Smooth muscle cell (in vitro differentiated cells): Measurements from ENCODE around the gene CD81. TPM values are rescaled to one million over a fixed set of nuclear protein-coding genes. Genes with fewer than 3 reads are reported as not detected.

Experiments used
- DNase-seq: peaks from one replicate; lab custom pipeline; 2025; ENCODE audit not compliant: unreplicated experiment; lab: John Stamatoyannopoulos, UW
- H2AFZ ChIP-seq: fragments of 200-600 bp; sonication (generic); 2 replicates; pipeline ENCODE4 v1.6.0; 2016; ENCODE audit warnings: antibody characterized with exemption, low read depth, mild to moderate bottlenecking
- H3F3A ChIP-seq: fragments of 200-600 bp; sonication (generic); 2 replicates; pipeline ENCODE4 v1.6.0; 2017; ENCODE audit warnings: antibody characterized with exemption, low read depth
- H3K27ac ChIP-seq: fragments of 200-600 bp; sonication (generic); 2 replicates; pipeline ENCODE4 v1.5.1; 2016; ENCODE audit warnings: low read depth, mild to moderate bottlenecking
- H3K27me3 ChIP-seq: fragments of 200-600 bp; sonication (generic); 2 replicates; pipeline ENCODE4 v1.6.1; 2016; ENCODE audit warnings: low read depth, mild to moderate bottlenecking
- H3K36me3 ChIP-seq: fragments of 200-600 bp; sonication (generic); 2 replicates; pipeline ENCODE4 v1.5.1; 2016; ENCODE audit warnings: low read depth
- H3K4me1 ChIP-seq: fragments of 200-600 bp; sonication (generic); 2 replicates; pipeline ENCODE4 v1.5.1; 2016; ENCODE audit warnings: low read depth
- H3K4me2 ChIP-seq: fragments of 200-600 bp; sonication (generic); 2 replicates; pipeline ENCODE4 v1.6.0; 2016; ENCODE audit warnings: mild to moderate bottlenecking
- H3K4me3 ChIP-seq: fragments of 200-600 bp; sonication (generic); 2 replicates; pipeline ENCODE4 v1.5.1; 2016; ENCODE audit warnings: mild to moderate bottlenecking
- H3K79me2 ChIP-seq: fragments of 200-600 bp; sonication (generic); 2 replicates; pipeline ENCODE4 v1.6.0; 2016; ENCODE audit warnings: low read depth, mild to moderate bottlenecking
- H3K9ac ChIP-seq: fragments of 200-600 bp; sonication (generic); 2 replicates; pipeline ENCODE4 v1.6.0; 2016; ENCODE audit warnings: low read depth
- H3K9me3 ChIP-seq: fragments of 200-600 bp; sonication (generic); replicated peaks from 2 replicates; pipeline ENCODE4 v1.5.1; 2016; ENCODE audit warnings: low read depth
- H4K20me1 ChIP-seq: fragments of 200-600 bp; sonication (generic); 2 replicates; pipeline ENCODE4 v1.6.0; 2016; ENCODE audit warnings: low read depth
- WGBS: methylation state at CpG from one replicate; pipeline ENCODE4 v1.1.7; 2016; ENCODE audit warnings: low lambda C conversion rate; 5-methylcytosine and 5-hydroxymethylcytosine counted together
- polyA plus RNA-seq: library from polyadenylated mRNA; unstranded; fragments of >200 nt; fragmentation: Nextera tagmentation; extraction: Ambion mirVana; gene quantifications from 2 replicates; pipeline ENCODE4 v1.2.1, GENCODE V29; 2016
- total RNA-seq: library from RNA; depleted of rRNA; stranded (reverse); fragments of >200 nt; gene quantifications from 2 replicates; pipeline ENCODE4 v1.2.3, GENCODE V29; 2014
- TF ChIP-seq, protein P1 (sequence below): fragments of 200-600 bp; sonication (generic); IDR thresholded peaks from 2 replicates; pipeline ENCODE4 v1.5.1; 2017; ENCODE audit warnings: borderline replicate concordance, mild to moderate bottlenecking, antibody characterized with exemption; ENCODE audit not compliant: insufficient read depth, poor library complexity, severe bottlenecking

Gene CD81
- total and polyA plus RNA-seq, 2 experiments from 2014 or later: 191 to 519 TPM

DNA sequence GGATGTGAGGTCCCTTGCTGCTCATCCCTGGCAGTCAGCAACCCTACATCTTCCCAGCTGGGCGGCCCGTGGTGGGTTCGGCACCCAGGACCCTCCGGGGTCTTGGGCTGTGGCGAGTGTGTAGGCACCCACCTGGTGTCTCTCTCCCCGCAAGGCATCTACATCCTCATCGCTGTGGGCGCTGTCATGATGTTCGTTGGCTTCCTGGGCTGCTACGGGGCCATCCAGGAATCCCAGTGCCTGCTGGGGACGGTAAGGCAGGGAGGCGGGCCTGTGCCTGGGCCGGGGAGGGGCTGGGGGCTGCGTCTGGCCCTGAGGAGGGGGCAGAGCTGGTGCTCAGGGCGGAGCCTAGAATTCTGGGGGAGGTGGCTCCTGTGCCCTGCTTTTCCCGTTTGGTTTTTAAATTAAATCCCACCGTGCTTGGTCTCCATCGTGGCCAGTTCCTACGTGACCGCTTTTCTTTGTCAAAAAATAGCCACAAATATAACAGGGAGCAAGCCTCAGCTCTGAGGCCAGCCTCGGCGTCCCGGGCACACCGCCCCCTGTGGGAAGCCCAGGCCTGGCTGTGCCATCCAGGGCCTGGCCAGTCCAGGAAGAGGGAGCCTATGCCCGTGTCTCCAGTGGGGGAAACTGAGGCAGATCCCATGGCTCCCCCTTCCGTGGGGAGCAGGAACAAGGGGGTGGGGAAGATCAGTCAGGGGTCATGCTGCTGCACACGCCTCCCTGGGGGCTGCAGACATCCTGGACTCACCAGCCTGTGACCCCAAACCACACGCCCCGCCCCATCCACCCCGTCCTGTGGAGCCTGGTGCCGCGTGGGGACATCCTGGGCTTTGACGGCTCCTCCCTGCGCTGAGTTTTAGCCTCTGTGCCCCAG lies 17.1 kb downstream of the CD81 start:
- H4K20me1 ChIP-seq: peaks cover 56% of the 10 kb centered on the region
- no peak overlapping the region for H3K4me2 ChIP-seq
- H3K27me3 ChIP-seq: no peaks in the 10 kb centered on the region
- H3K79me2 ChIP-seq: peaks cover 23% of the 10 kb centered on the region
- no peaks in the 10 kb centered on the region for H3K36me3 ChIP-seq
- H3K9me3 ChIP-seq: no peaks in the 10 kb centered on the region
- no peak overlapping the region for H3K9ac ChIP-seq
- no peak overlapping the region for H3K4me3 ChIP-seq
- TF ChIP-seq, protein P1, sequence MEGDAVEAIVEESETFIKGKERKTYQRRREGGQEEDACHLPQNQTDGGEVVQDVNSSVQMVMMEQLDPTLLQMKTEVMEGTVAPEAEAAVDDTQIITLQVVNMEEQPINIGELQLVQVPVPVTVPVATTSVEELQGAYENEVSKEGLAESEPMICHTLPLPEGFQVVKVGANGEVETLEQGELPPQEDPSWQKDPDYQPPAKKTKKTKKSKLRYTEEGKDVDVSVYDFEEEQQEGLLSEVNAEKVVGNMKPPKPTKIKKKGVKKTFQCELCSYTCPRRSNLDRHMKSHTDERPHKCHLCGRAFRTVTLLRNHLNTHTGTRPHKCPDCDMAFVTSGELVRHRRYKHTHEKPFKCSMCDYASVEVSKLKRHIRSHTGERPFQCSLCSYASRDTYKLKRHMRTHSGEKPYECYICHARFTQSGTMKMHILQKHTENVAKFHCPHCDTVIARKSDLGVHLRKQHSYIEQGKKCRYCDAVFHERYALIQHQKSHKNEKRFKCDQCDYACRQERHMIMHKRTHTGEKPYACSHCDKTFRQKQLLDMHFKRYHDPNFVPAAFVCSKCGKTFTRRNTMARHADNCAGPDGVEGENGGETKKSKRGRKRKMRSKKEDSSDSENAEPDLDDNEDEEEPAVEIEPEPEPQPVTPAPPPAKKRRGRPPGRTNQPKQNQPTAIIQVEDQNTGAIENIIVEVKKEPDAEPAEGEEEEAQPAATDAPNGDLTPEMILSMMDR: no peak
- peaks cover 14% of the 10 kb centered on the region for H3F3A ChIP-seq
- peaks cover 1% of the 10 kb centered on the region for H3K4me1 ChIP-seq
- no peak for DNase-seq
- no peak overlapping the region for H2AFZ ChIP-seq
- WGBS: 95% methylated on average over 26 of the region's 34 CpGs
- H3K27ac ChIP-seq: no peak overlapping the region

DNA sequence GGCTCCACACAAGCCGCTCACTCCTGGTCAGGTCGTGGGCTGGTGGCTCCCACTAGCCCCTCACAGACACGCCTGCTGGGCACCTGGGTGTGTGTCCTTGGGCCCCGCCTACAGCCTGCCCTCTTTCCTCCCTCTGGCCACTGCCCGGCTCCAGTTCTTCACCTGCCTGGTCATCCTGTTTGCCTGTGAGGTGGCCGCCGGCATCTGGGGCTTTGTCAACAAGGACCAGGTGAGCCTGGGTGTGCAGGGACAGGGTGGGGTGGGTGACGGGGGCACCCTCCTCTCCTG lies 17.7 kb downstream of the CD81 start:
- H4K20me1 ChIP-seq: peaks cover 50% of the 10 kb centered on the region
- no peak overlapping the region for H2AFZ ChIP-seq
- H3K27ac ChIP-seq: no peak overlapping the region
- H3F3A ChIP-seq: peaks cover 17% of the 10 kb centered on the region
- H3K4me1 ChIP-seq: peaks cover 7% of the 10 kb centered on the region
- no peak overlapping the region for H3K4me3 ChIP-seq
- no peaks in the 10 kb centered on the region for H3K9me3 ChIP-seq
- H3K27me3 ChIP-seq: no peaks in the 10 kb centered on the region
- TF ChIP-seq, protein P1: no peak
- no peak overlapping the region for H3K4me2 ChIP-seq
- no peak for DNase-seq
- no peaks in the 10 kb centered on the region for H3K36me3 ChIP-seq
- 90% methylated on average over 6 of the region's 8 CpGs for WGBS
- peaks cover 17% of the 10 kb centered on the region for H3K79me2 ChIP-seq
- no peak overlapping the region for H3K9ac ChIP-seq

DNA sequence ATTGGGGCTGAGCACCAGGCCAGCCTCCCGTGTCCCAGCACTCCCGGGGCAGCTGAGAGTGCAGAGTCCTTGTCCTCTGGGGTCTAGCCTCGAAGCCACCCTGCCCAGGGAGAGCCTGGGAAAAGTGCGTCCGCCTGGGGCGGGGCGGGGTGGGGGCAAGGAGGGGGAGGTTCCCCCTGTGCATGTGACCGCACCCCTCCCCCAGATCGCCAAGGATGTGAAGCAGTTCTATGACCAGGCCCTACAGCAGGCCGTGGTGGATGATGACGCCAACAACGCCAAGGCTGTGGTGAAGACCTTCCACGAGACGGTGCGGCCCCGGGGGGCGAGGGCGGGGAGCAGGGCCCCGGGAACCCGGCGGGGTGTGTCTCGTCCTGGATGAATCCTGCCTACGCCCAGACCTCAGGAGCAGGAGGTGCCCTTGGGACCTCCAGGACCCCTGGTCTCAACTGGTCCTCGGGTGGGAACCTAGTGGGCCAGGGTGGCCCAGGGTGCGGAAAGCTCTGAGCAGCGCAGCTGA lies 18.2 kb downstream of the CD81 start:
- Histone ChIP-seq H3F3A (peaks cover 17% of the 10 kb centered on the region), H3K79me2 (peaks cover 12% of the 10 kb centered on the region)

More for the DNA sequence above, 18.2 kb downstream of the CD81 start:
- TF ChIP-seq, protein P1: no peak
- 97% methylated on average over 25 of the region's 26 CpGs for WGBS
- no peak overlapping the region for H3K4me3 ChIP-seq
- no peak overlapping the region for H2AFZ ChIP-seq
- H3K36me3 ChIP-seq: no peaks in the 10 kb centered on the region
- H3K4me2 ChIP-seq: no peak overlapping the region
- no peak for DNase-seq
- H4K20me1 ChIP-seq: peaks cover 45% of the 10 kb centered on the region
- no peaks in the 10 kb centered on the region for H3K9me3 ChIP-seq
- no peak overlapping the region for H3K9ac ChIP-seq
- H3K27me3 ChIP-seq: no peaks in the 10 kb centered on the region
- peaks cover 7% of the 10 kb centered on the region for H3K4me1 ChIP-seq
- H3K27ac ChIP-seq: no peak overlapping the region
